ENCODE measurements around the gene GJD3. TPM values are rescaled to one million over a fixed set of nuclear protein-coding genes. Genes with fewer than 3 reads are reported as not detected.

GJD3 gene
- total and polyA plus RNA-seq, 12 donors: 0.65 to 6.2 (median 1.6) TPM

- Histone ChIP-seq H3K27me3 (no peaks in the 10 kb centered on the region), H3K4me3 (no peak overlapping the region), H3K4me1 (peaks cover 22 to 82% (median 70%) of the 10 kb centered on the region in 9 donors), H3K36me3 (peaks cover 0 to 8% (median 0%) of the 10 kb centered on the region in 9 donors), H3K9me3 (no peaks in the 10 kb centered on the region), H3K27ac (peak overlapping the region in 7 of 10 donors; percentile 12 to 99 (median 53))
- intact Hi-C loops (cut with DNase I): loop anchor here in 1 of 10 donors (1.0 kb wide), 1 partner anchor 14 kb away; no protein-coding TSS in a partner anchor
- ATAC-seq (no peak), DNase-seq (no peak)
- 64 to 73% methylated on average over 13 of the region's 13 CpGs for WGBS, 2 donors
- TF ChIP-seq, protein P1, sequence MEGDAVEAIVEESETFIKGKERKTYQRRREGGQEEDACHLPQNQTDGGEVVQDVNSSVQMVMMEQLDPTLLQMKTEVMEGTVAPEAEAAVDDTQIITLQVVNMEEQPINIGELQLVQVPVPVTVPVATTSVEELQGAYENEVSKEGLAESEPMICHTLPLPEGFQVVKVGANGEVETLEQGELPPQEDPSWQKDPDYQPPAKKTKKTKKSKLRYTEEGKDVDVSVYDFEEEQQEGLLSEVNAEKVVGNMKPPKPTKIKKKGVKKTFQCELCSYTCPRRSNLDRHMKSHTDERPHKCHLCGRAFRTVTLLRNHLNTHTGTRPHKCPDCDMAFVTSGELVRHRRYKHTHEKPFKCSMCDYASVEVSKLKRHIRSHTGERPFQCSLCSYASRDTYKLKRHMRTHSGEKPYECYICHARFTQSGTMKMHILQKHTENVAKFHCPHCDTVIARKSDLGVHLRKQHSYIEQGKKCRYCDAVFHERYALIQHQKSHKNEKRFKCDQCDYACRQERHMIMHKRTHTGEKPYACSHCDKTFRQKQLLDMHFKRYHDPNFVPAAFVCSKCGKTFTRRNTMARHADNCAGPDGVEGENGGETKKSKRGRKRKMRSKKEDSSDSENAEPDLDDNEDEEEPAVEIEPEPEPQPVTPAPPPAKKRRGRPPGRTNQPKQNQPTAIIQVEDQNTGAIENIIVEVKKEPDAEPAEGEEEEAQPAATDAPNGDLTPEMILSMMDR (IDR thresholded peaks at IDR 0.05): no peak
Observed at GRCh38 chr17:40338941-40339649, 25.4 kb downstream of the GJD3 start.

- intact Hi-C loops (cut with DNase I): no loop called here
- DNase-seq (no peak), ATAC-seq (no peak)
- peak overlapping the region in 4 of 10 donors; percentile 7 to 99 (median 78) for H3K27ac ChIP-seq
- H3K4me3 ChIP-seq: no peak overlapping the region
- H3K27me3 ChIP-seq: no peaks in the 10 kb centered on the region
- peaks cover 0 to 16% (median 0%) of the 10 kb centered on the region in 9 donors for H3K36me3 ChIP-seq
- H3K4me1 ChIP-seq: peaks cover 31 to 85% (median 76%) of the 10 kb centered on the region in 9 donors
- 65 to 83% methylated on average over 5 of the region's 5 CpGs for WGBS, 2 donors
- TF ChIP-seq, protein P1 (IDR thresholded peaks at IDR 0.05): no peak
- H3K9me3 ChIP-seq: no peaks in the 10 kb centered on the region
Observed at GRCh38 chr17:40338058-40338457, 26.5 kb downstream of the GJD3 start.

DNA sequence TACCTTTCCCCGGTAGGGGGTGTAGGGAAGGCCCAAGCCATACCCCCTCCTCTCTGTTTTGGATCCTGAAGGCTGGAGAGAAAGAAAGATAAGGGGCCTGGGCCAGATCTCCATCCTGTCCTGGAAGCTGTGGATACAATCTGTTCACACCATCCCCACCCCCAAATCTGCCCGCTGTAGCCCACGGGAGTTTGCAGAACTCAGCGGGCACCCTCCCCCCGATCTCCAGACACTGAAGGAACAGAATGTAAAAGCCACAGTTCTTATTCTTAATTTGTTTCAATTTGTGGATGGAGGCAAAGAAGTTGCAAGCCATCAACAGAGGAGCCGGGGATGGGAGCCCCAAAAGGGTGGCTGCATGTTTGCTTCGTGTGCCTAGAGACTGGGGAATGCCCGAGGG, 27.2 kb downstream of the GJD3 start:
- no peaks in the 10 kb centered on the region for H3K27me3 ChIP-seq
- H3K27ac ChIP-seq: peak overlapping the region in 3 of 10 donors; percentile 1 to 98 (median 57)
- TF ChIP-seq, protein P1 (IDR thresholded peaks at IDR 0.05): no peak
- peaks cover 0 to 19% (median 0%) of the 10 kb centered on the region in 9 donors for H3K36me3 ChIP-seq
- H3K9me3 ChIP-seq: no peaks in the 10 kb centered on the region
- no peak for ATAC-seq
- no peak for DNase-seq
- no peak overlapping the region for H3K4me3 ChIP-seq
- 76% methylated on average over 8 of the region's 8 CpGs for WGBS, 2 donors
- H3K4me1 ChIP-seq: peaks cover 38 to 90% (median 83%) of the 10 kb centered on the region in 9 donors
- intact Hi-C loops (cut with DNase I): no loop called here

DNA sequence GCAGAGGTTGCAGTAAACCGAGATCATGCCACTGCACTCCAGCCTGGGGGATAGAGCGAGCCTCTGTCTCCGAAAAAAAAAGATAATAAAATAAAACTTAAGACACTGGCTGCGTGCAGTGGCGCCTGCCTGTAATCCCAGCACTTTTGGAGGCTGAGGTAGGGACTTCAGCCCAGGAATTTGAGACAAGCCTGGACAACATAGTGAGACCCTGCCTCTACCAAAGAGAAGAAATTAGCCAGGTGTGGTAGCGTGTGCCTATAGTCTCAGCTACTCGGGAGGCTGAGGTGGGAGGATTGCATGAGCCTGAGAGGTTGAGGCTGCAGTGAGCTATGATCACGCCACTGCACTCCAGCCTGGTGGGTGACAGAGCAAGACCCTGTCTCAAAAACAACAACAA, 28.9 kb downstream of the GJD3 start:
- Histone ChIP-seq H3K36me3 (peaks cover 0 to 36% (median 0%) of the 10 kb centered on the region in 9 donors), H3K4me3 (no peak overlapping the region), H3K27ac (peak overlapping the region in 7 of 10 donors; percentile 3 to 98 (median 89)), H3K4me1 (peaks cover 48 to 100% (median 93%) of the 10 kb centered on the region in 9 donors), H3K9me3 (no peaks in the 10 kb centered on the region), H3K27me3 (no peaks in the 10 kb centered on the region)
- intact Hi-C loops (cut with DNase I): no loop called here
- ATAC-seq (no peak), DNase-seq (no peak)
- WGBS, 2 donors: 91 to 94% methylated on average over 8 of the region's 8 CpGs
- TF ChIP-seq, protein P1 (IDR thresholded peaks at IDR 0.05): no peak
